Epithelial cell of esophagus (primary cell): ENCODE results near the gene CTR9.

Experiments
- DNase-seq: peaks from one replicate; pipeline ENCODE4 v3.0.0; 2010; ENCODE audit warnings: low read depth
- H3K4me3 ChIP-seq: 2 replicates; pipeline ENCODE4 v1.5.1; 2011; ENCODE audit warnings: mild to moderate bottlenecking, low read length, control low read depth
- CTCF ChIP-seq: IDR thresholded peaks from 2 replicates; pipeline ENCODE4 v1.5.1; 2011; ENCODE audit warnings: low read depth, mild to moderate bottlenecking, low read length, control low read depth, inconsistent platforms; ENCODE audit not compliant: insufficient read depth; ENCODE audit errors: missing control alignments

CTR9 gene

GRCh38 chr11:10742460-10743208 lies 8.4 kb upstream of the CTR9 start:
- DNase-seq, result peak; percentile 35
- TF ChIP-seq CTCF, result no peak
- H3K4me3 ChIP-seq, result no peak overlapping the region

- no peak overlapping the region for H3K4me3 ChIP-seq
- no peak for TF ChIP-seq CTCF
- DNase-seq, result no peak
Observed at GRCh38 chr11:10743354-10744000, 7.6 kb upstream of the CTR9 start.

GRCh38 chr11:10744206-10744605 lies 6.8 kb upstream of the CTR9 start:
- no peak overlapping the region for H3K4me3 ChIP-seq
- no peak for TF ChIP-seq CTCF
- no peak for DNase-seq

GRCh38 chr11:10746871-10747270 lies 4.2 kb upstream of the CTR9 start:
- H3K4me3 ChIP-seq, result no peak overlapping the region
- no peak for TF ChIP-seq CTCF
- DNase-seq, result no peak

- TF ChIP-seq CTCF, result no peak
- peak; percentile 47 for DNase-seq
- H3K4me3 ChIP-seq, result no peak overlapping the region
Observed at GRCh38 chr11:10747733-10748132, 3.3 kb upstream of the CTR9 start.

- DNase-seq, result no peak
- no peak for TF ChIP-seq CTCF
- H3K4me3 ChIP-seq, result no peak overlapping the region
Observed at GRCh38 chr11:10749476-10749875, 1.6 kb upstream of the CTR9 start.

- no peak for DNase-seq
- no peak for TF ChIP-seq CTCF
- H3K4me3 ChIP-seq, result peak overlapping the region; percentile 94
Observed at GRCh38 chr11:10751581-10751940, 515 bp downstream of the CTR9 start.
